ENCODE data around the gene TPPP.

DNA sequence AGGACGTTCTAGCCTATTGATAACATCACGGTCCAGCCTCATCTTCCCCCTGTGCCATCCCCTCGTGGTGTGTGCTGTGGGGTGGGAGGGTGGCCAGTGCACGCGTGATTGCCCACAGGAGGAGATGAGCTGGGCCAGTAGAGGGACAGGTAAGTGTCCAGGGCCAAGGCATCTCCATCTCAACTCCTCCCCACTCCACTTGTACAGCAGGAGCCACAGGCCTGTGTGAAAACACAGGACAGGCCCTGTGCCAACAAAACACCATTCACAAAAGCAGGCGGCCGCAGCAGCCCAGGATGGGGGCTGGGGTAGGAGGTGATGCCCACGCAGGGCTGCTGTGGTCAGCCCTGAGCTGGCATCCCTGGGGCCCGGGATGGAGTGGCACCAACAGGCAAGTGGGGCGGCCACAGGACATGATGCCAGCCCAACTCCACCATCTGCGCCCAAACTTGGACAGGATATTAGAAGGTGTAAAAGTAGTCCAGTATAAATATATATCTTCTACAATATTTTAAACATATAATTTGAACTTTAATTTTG, 32.6 kb downstream of the TPPP start:
- TF ChIP-seq, protein P1, sequence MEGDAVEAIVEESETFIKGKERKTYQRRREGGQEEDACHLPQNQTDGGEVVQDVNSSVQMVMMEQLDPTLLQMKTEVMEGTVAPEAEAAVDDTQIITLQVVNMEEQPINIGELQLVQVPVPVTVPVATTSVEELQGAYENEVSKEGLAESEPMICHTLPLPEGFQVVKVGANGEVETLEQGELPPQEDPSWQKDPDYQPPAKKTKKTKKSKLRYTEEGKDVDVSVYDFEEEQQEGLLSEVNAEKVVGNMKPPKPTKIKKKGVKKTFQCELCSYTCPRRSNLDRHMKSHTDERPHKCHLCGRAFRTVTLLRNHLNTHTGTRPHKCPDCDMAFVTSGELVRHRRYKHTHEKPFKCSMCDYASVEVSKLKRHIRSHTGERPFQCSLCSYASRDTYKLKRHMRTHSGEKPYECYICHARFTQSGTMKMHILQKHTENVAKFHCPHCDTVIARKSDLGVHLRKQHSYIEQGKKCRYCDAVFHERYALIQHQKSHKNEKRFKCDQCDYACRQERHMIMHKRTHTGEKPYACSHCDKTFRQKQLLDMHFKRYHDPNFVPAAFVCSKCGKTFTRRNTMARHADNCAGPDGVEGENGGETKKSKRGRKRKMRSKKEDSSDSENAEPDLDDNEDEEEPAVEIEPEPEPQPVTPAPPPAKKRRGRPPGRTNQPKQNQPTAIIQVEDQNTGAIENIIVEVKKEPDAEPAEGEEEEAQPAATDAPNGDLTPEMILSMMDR (IDR thresholded peaks at IDR 0.05; ENCODE audit: low read depth, low read length) = no peak
- no peak for TF ChIP-seq EZH2phosphoT487 (IDR thresholded peaks at IDR 0.05; ENCODE audit: low read depth)

Measured in OCI-LY3 (cell line).